Adrenal gland (tissue), 5 donors: ENCODE results near the gene OR1N1.

Experiments used
- POLR2A ChIP-seq, 2 donors: fragments of 450-650 bp; IDR thresholded peaks; one replicate each; pipeline ENCODE4 v1.6.1; 2017; ENCODE audit warnings: antibody characterized with exemption in 2 of 2, mild to moderate bottlenecking in 2 of 2, moderate library complexity in 1 of 2
- TF ChIP-seq, protein P1 (sequence below), 6 experiments: fragments of 450-650 bp in 4 of 6; fragments of 200-600 bp in 2 of 6; sonication (generic) in 1 of 6; IDR thresholded peaks; 1 replicate in 5 of 6; 2 replicates in 1 of 6; pipeline versions ENCODE4 v1.5.1 to v1.8.0; 2016 to 2021; ENCODE audit warnings: antibody characterized with exemption in 6 of 6, mild to moderate bottlenecking in 2 of 6, moderate library complexity in 1 of 6
- donor health status: DM: no; HTN: no; CAD: no.

DNA sequence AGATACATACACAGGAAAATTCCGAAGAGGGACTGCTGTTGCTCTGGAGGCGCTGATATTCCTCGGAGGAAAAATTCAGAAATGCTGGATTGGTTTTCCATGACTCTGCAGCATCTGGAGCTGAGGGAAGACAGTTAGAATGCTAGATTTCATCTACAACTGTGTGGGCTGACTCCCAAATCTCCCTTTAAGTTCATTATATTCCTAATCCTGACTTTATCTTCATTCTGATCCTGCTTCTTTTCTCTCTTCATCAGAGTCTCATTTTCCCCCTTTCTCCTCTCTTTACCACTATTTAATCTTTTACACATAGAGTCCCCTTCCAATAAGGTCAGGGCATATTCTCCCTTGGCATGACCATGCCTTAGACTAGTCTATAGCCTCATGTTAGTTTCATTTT lies at the start of gene OR1N1:
- TF ChIP-seq, protein P1, sequence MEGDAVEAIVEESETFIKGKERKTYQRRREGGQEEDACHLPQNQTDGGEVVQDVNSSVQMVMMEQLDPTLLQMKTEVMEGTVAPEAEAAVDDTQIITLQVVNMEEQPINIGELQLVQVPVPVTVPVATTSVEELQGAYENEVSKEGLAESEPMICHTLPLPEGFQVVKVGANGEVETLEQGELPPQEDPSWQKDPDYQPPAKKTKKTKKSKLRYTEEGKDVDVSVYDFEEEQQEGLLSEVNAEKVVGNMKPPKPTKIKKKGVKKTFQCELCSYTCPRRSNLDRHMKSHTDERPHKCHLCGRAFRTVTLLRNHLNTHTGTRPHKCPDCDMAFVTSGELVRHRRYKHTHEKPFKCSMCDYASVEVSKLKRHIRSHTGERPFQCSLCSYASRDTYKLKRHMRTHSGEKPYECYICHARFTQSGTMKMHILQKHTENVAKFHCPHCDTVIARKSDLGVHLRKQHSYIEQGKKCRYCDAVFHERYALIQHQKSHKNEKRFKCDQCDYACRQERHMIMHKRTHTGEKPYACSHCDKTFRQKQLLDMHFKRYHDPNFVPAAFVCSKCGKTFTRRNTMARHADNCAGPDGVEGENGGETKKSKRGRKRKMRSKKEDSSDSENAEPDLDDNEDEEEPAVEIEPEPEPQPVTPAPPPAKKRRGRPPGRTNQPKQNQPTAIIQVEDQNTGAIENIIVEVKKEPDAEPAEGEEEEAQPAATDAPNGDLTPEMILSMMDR (IDR thresholded peaks at IDR 0.05) = no peak
- TF ChIP-seq POLR2A (IDR thresholded peaks at IDR 0.05) = no peak
